NCI-H2107 treated with DMSO at 0.1 percent for 48 hours (cell line): ENCODE measurements around the gene CAPN10.

Source experiments
- DNase-seq: peaks from one replicate; lab custom pipeline; 2025; ENCODE audit not compliant: unreplicated experiment; lab: John Stamatoyannopoulos, UW

Gene CAPN10

GRCh38 chr2:240588006-240588655, 1.6 kb downstream of the CAPN10 start:
- DNase-seq: no peak

DNA sequence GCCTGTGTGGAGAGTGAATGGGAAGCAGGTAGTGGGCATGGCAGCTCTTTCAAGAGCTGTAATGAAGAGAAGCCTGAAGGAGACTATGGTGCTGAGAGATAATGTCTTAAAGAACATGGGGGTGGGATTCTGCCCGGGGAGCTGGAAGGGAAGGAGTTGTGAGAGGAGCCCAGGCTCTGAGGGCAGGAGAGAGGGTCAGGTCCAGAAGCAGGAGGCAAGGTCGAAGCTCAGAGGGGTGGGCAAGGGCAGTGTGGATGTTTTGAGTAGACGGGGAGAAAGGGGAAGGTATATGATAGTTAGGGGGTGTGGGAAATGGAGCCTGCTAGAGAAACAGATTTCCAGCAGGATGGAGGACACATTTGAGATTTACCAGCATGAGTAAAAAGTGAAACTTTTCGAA, 2.1 kb downstream of the CAPN10 start:
- no peak for DNase-seq

DNA sequence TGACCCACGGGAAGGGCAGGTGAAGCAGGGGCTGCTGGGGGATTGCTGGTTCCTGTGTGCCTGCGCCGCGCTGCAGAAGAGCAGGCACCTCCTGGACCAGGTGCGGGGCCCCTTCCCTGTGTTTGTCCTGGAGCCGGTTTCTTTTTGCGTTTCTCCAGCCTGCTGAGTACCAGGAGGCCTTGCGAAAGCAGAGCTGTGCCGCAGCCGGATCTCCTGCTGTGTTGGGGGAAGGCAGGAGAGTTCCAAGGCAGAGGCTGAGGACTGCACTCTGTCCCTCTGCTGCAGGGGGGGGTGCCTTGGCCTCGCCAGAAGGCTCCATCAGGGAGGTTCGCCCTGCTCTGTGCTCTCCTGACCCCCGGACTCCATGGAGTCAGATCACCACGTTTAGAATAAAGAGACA, 2.8 kb downstream of the CAPN10 start:
- DNase-seq: no peak

DNA sequence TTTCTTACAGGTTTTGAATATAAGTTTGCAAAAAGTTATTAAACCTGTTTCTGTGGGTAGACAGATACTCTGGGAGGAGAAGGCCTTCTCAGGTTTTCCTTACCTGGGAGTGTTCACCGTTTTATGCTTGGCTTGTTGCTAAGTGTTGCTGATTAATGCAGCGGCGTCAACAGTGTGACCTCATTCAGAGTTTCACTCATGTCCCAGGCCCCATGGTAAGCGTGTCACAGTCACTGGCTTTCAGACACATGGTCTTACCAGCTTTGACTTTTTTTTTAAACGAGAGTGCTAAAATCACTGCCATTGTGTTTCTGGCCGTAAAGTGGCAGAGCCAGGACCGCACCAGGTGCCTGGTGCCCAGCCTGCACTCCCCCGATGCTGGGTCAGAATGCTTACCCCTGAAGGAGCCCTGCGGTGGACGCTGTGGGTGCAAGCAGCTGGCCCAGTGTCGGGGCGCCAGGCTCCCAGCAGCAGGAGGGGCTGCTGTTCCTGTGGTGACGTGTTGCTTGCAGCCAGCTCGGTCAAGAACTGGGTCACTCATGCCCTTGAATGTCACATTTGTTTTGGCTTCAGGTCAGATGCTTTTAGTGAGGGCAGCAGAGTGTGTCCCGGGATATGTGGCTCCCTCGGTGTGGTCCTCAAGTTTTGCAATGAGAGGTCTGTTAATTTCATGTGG, 3.5 kb downstream of the CAPN10 start:
- DNase-seq: no peak

DNA sequence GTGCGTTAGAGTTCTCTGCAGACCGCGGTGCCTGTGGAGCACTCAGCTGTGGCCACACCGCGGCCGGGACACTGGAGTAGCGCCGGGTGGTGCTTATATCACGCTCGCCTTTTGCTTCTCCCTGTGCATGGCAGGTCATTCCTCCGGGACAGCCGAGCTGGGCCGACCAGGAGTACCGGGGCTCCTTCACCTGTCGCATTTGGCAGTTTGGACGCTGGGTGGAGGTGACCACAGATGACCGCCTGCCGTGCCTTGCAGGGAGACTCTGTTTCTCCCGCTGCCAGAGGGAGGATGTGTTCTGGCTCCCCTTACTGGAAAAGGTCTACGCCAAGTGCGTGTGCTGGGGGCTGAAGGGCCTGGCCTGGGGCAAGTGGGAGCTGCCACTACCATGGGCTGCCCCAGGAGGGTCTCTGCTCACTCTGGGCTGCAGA, 4.2 kb downstream of the CAPN10 start:
- no peak for DNase-seq

DNA sequence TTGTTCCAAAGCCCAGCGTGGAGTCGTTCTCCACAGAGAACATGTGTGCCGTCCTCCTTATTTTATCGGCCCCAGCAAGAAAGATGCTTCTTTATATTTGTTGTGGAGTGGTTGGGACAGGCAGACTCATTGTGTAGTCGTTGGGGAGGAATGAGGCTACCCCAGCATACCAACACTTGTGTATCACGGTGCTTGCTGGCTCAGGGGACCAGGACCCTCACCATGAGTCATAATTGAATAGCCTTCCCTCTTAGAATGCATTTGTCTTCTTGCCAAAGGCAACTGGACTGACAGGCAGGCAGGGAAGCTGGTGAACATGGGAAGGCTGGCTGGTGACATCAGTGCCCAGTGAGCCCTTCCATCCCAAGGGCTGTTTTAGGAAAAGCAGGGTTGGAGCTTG, 4.7 kb downstream of the CAPN10 start:
- no peak for DNase-seq

DNA sequence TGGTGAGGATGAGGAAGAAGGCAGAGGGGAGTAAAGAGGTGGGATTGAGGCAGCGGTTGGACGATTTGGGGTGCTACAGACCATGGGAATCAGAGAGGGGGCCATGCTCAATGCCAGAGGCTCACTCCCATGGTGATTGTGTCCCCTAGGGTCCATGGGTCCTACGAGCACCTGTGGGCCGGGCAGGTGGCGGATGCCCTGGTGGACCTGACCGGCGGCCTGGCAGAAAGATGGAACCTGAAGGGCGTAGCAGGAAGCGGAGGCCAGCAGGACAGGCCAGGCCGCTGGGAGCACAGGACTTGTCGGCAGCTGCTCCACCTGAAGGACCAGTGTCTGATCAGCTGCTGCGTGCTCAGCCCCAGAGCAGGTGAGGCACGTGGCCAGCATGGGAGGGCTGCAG, 5.2 kb downstream of the CAPN10 start:
- no peak for DNase-seq

- no peak for DNase-seq
These were observed 6.6 kb downstream of the CAPN10 start for GRCh38 chr2:240593026-240593702.

DNA sequence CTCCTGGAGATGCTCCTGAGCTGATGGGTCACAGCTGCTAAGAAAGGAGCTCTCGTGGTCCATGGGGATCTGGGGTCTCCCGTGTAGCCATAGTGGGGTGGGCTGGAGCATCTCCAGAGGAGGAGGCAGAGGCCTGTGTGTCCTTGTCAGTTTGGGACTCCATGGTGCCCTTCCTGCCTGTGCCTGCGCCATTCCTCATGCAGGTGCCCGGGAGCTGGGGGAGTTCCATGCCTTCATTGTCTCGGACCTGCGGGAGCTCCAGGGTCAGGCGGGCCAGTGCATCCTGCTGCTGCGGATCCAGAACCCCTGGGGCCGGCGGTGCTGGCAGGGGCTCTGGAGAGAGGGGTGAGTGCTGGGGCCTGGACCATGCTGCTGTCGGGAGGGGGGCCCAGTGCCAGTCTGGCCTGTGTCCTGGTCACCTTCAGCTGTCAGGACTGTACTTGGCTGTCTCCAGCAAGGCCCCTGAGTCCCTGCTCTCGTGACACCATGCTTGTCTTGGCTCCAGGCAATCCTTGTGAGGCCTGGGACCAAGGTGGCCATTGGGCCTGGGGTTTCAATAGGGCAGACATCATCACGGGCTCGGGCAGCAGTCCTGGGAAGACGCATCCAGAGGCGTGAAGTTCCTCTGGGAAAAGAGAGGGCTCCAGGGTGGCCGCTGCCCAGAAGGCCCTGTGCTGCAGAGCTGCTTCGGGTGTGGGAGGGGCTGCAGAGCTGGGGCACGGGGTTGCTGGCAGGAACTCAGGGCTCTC, 7.3 kb downstream of the CAPN10 start:
- DNase-seq: no peak

- DNase-seq: no peak
These were observed 8.2 kb downstream of the CAPN10 start for GRCh38 chr2:240594511-240595380.

DNA sequence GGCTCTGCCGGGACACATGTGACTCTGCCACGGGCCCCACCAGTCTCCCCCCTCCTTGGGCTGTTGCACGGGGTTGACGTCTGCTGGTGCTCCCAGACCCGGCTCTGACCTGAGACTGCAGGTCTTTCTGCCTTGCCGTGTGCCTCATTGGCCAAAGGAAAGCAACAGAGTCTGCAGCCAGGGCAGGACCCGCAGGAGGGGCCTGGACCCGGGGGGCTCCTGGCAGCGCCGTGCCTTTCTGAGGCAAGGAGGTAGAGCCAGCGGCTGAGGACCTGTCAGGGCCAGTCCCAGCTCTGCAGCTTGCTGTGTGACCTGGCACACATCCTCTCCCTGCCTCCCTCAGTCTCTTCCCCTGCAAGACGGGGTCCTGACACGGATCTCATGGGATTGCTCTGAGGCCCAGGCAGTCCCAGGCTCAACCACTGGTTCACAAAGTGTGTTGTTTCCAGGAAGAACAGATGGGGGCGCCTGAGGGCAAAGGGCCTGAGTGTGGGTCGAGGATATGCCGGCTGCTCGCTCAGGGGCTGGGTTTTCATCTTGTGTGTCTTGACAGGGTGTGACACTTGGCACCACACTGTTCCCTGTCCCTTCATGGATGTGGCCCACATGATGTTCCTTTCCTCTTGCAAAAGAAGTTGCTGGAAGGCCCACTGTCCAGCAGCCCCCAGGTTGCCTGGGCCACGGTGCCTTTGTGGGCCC, 9.0 kb downstream of the CAPN10 start:
- DNase-seq: no peak

DNA sequence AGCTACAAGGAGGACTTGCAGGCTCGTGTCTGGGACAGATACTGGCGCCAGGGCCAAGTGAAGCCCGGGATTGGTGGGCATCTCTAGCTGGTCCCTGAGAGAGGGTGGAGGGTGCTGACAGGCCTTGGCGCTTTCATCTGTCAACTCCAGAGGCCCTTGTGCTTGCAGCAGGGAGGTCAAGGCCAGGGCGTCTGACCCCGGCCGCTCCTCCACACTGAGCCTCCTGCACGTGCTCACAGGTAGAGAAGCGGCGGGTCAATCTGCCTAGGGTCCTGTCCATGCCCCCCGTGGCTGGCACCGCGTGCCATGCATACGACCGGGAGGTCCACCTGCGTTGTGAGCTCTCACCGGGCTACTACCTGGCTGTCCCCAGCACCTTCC, 9.5 kb downstream of the CAPN10 start:
- no peak for DNase-seq

DNA sequence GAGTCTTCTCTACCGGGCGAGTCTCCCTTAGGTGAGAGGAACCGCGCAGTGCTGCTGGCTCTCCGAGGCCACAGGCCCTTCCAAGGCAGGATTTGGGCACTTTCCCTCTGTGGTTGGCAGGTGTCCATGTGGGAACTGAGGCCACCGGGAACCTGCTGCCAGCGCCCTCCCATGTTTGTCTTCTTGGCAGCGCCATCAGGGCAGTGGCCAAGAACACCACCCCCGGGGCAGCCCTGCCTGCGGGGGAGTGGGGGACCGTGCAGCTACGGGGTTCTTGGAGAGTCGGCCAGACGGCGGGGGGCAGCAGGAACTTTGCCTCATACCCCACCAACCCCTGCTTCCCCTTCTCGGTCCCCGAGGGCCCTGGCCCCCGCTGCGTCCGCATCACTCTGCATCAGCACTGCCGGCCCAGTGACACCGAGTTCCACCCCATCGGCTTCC, 10.0 kb downstream of the CAPN10 start:
- DNase-seq: no peak

DNA sequence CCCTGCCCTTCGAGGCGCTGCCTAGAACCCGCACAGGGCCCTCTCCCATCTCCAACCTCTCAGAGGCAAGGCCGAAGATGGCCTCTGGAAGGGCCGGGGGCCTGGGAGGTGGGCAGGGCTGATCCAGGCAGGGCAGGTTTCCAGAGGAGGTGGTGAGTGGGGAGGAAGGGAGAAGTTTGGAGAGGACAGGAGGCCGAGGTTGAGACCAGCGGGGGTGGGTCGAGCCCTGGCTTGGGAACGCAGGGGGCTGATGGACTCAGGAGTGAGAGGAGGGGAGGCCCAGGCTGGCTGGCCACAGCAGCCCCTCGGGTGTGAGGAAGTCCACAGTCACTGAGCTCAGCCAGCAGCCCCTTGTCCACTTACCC, 10.5 kb downstream of the CAPN10 start:
- DNase-seq: no peak

DNA sequence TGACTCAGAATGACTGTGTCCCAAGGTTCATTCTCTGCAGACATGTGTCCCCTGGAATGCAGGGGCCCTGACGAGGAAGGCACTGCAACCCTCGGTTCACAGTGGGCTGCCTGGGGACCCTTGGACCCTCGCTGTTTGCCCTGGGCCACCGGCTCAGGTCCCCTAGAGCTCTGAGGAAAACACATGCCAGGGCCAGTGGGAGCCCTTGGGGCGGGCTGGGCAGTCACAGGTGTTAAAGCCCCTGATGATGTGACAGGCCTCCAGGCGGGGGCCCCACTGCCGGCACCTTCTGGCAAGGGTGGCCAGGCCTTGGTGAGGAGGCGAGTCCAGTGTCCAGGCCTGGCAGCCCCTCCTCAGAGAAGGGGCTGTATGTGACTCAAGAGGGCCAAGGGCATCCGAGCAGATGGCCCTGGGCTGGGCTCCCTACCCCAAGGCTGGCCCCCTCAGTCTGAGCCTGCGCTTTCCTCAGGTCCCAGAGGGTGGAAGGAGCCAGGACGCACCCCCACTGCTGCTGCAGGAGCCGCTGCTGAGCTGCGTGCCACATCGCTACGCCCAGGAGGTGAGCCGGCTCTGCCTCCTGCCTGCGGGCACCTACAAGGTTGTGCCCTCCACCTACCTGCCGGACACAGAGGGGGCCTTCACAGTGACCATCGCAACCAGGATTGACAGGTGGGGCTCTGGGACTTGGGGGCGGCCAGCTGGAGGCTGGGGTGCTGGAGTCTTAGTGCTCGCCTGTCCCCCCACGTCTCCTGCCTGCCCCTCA, 11.1 kb downstream of the CAPN10 start:
- DNase-seq: no peak

DNA sequence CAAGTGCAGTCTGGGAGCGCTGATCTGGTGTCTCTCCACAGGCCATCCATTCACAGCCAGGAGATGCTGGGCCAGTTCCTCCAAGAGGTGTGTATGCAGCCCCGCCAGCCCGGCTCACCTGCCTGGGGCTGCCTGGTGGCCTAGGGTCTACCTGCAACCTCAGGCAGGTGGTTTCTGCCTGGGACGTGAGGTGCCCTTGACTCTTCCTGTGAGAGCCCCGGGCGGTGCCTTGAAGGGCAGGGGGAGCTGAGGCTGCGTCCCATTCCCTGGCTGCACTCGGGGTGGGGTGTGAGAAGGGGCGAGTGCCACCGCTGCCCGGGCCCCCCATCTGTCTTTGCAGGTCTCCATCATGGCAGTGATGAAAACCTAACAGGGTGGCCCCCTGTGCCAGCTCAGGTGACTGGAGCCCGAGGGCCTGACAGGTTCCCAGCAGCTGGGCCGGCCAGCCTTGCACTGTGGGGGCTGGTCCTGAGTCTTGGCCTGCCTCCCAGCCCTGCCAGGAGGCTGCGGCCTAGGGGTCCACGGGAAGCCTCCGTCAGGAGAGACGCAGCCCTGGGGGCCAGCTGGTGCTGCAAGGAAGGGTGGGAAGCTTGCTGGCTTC, 11.9 kb downstream of the CAPN10 start:
- DNase-seq: no peak

DNA sequence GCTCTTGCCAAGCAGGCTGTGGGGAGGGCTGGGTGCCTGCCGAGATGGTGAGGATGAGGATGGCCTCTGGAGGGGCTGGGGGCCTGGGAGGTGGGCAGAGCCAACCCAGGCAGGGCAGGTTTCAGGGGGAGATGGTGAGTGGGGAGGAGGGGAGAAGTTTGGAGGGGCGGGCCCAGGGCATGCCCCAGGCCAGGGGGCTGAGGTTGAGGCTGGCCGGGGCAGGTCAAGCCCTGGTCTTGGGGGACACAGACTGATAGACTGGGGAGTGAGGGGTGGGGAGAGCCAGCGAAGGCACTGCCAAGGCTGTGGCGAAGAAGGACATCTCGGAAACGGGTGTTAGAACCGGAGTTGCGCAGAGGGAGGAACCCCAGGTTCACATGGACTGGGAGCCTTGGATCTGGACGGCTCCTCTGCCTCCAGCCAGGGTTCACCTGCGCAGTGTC, 12.6 kb downstream of the CAPN10 start:
- no peak for DNase-seq

- DNase-seq: no peak
These were observed 14.0 kb downstream of the CAPN10 start for GRCh38 chr2:240600451-240600961.
